ENCODE data around the gene ARL15.

DNA sequence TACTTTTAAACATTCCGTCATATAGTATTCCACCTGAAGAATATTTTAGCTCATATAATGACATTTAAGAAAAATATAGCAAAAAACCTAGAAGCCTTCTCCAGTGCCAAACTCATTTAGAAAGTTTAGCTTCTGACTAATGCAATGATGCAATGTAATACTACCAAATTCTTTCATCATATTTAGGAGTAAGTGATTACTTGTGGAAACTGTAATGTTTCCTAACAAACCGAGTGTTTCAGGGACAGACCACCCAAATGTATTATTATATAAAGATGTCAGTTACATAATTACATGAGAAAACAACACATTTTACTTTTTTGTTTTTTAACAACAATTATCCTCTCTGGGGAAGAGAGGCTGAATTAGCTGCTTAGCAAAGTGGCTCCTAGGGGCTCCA is 316.2 kb downstream of the ARL15 start:
- TF ChIP-seq JUN (IDR thresholded peaks at IDR 0.05; ENCODE audit: borderline replicate concordance, insufficient read depth, insufficient read length, low read depth), result no peak
- TF ChIP-seq, protein P1, sequence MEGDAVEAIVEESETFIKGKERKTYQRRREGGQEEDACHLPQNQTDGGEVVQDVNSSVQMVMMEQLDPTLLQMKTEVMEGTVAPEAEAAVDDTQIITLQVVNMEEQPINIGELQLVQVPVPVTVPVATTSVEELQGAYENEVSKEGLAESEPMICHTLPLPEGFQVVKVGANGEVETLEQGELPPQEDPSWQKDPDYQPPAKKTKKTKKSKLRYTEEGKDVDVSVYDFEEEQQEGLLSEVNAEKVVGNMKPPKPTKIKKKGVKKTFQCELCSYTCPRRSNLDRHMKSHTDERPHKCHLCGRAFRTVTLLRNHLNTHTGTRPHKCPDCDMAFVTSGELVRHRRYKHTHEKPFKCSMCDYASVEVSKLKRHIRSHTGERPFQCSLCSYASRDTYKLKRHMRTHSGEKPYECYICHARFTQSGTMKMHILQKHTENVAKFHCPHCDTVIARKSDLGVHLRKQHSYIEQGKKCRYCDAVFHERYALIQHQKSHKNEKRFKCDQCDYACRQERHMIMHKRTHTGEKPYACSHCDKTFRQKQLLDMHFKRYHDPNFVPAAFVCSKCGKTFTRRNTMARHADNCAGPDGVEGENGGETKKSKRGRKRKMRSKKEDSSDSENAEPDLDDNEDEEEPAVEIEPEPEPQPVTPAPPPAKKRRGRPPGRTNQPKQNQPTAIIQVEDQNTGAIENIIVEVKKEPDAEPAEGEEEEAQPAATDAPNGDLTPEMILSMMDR (IDR thresholded peaks at IDR 0.05; ENCODE audit: extremely low read depth in 1 of 2, insufficient read depth in 1 of 2, low read depth in 1 of 2, low read length in 2 of 2), result no peak
- no peak for TF ChIP-seq MYC (IDR thresholded peaks at IDR 0.05; ENCODE audit: low read depth, low read length)
- TF ChIP-seq POLR2A (IDR thresholded peaks at IDR 0.05; ENCODE audit: low read depth, low read length), result no peak

Data from endothelial cell of umbilical vein (primary cell).